CD4-positive, alpha-beta T cell treated with Interleukin-4 for 1 hour (primary cell): Measurements from ENCODE around the gene ADARB1.

Experiments
- DNase-seq, 2 donors: peaks; one replicate each; pipeline ENCODE4 v3.0.0-alpha.2; 2020 to 2022

The ADARB1 gene

GRCh38 chr21:45097827-45098387, 23.5 kb downstream of the ADARB1 start:
- no peak for DNase-seq

- DNase-seq, result no peak
These were observed 24.5 kb downstream of the ADARB1 start for GRCh38 chr21:45098867-45099266.

DNA sequence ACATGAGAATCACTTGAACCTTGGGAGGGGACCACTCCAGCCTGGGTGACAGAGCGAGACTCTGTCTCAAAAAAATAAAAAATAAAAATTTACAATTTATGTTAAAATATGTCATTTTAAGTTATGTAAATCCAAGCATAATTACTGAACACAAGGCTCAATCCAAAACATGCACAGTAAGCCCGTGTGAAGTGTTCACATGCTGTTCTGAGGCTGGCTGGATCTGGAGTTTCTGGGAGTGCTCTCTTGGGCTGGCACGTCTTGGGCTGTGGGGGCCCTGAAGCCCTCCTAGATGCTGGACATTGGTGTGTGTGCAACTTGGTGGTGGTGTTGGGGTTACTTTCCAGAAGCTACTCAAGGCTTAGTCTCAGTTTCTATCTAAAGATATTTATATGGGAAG, 25.2 kb downstream of the ADARB1 start:
- no peak for DNase-seq

DNA sequence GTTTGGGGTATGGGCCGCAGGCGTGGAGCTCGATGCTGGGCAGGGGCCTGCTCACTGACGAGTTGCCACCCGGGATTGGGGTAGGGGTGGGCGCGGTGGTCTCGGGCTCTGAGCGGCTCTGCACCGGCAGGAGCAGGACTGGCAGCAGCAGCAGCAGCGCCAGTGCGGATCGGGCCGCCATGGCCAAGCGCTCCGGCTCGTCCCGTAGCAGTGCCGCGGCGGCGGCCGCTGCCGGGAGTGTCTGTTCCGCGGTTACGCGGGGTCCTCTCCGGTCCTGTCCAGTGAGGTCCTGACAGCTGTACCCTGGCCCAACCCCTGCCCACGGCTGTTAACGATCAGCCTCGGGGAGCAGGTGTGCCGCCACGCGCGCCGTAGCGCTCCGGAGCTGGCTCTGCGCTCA, 26.5 kb downstream of the ADARB1 start:
- no peak for DNase-seq

GRCh38 chr21:45102391-45102932, 28.1 kb downstream of the ADARB1 start:
- no peak for DNase-seq

DNA sequence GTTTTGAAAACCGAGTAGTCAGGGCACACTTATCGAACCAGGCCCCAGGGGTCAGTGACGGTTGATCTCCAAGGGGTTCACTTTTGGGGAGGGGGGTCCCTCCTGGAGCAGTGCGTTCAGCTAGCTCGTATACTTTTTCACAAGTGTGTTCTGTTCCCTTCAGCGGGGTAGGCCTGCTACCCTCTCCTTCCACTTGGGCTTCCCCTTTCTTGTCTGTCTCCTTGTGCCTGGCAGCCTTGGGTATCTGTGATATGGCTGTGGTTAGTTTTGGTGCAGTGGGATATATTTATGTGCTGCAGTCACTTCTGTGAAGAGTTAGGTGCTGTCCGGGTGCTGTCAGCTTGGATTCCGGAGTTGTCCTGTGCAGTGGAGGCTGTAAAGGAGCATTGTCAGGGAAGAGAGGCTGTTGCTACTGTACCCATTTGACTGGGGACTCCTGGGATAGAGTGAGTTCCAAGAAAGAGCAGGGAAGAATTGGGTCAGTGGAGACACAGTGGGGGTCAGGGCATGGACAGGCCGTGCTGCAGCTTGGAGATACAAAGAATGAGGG, 29.7 kb downstream of the ADARB1 start:
- DNase-seq, result no peak

DNA sequence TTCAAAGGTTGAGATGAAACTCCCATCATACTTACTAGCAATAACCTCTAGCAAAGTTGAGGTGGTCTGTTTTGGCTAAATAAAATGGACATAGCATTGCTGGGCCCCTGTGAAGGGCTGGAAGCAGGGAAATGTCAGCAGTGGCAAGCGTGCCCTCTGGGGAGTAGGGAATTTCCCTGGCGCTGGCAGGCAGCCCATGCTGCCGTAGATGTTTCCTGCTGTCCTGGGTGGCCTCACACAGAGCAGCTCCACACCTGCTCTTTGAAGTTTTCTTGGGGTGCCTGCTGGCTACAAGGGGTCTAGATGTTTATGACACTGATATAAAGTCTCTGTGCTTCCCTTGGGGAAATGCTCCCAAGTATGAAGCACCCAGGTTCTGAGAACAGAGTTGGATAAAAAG, 30.2 kb downstream of the ADARB1 start:
- peak in 1 of 2 donors; percentile 45 for DNase-seq

DNA sequence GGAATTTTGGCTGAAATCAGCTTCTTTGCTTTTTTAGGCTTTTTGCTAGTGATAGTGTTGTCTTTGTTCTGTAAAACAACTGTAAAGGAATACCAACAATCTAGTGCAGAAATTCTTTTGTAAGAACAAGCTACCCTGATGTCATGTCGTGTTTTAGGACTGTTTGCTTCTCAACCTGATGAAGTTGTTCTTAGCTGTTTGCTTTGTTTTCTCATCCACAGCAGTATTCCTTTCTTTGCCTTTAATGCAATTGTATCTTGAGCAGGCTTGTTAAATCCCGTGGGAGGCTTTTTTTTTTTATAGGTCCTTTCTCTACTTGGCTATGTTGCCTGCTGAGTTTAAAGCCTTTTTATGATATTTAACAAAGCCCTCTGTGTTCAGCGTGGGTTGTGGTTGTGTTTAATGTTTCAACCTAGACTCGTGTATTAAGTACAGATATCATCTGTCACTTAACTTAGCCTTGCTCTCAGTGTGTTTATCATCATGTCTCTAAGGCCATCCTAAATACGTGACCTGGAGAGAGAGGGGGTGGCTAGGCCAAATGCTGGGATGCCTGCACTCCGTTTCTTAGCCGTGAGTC, 31.6 kb downstream of the ADARB1 start:
- DNase-seq, result no peak

- DNase-seq, result no peak
These were observed 33.8 kb downstream of the ADARB1 start for GRCh38 chr21:45108034-45108790.

GRCh38 chr21:45108808-45109781, 34.7 kb downstream of the ADARB1 start:
- DNase-seq, result peak in 1 of 2 donors; percentile 31

- DNase-seq, result peak; percentile 29 to 72
These were observed 35.6 kb downstream of the ADARB1 start for GRCh38 chr21:45109831-45110492.

- no peak for DNase-seq
These were observed 36.7 kb downstream of the ADARB1 start for GRCh38 chr21:45110873-45111624.

DNA sequence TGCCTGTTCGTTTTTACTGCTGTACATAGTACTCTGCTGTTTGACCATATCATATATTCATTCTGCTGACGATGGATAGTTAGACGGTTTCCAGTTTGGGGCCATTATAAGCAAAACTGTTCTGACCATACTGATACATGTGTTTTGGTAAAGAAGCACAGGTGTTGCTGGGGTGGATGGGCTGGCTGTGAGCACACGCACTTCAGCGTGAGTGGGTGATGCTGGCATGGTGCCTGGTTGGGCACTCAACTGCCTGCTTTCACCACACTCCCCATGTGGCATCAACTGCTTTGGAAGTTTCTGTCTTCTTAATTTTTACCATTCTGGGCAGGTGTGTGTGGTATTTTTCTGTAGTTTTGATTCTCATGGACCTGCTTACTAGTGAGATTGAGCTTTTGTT, 37.3 kb downstream of the ADARB1 start:
- no peak for DNase-seq

- no peak for DNase-seq
These were observed 38.0 kb downstream of the ADARB1 start for GRCh38 chr21:45112371-45112770.

DNA sequence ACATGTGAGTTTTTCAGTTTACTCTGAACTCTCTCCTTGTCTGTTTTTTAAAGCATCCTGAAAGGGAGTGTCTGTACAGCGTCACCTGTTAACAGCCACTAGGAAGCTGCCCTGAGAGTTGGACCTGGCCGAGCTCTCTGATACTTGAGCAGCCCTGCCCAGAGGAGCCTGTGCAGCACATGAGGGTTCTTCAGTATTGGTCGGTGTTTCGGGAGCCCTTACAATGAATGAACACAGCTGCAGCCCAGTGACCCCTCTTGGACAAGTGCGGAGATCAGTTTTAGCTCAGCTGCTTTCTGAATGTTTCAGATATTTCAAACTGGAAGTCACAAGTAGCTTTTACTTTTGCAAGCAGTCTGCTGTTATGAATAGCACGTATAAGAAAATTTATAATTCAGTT, 39.2 kb downstream of the ADARB1 start:
- DNase-seq, result no peak

DNA sequence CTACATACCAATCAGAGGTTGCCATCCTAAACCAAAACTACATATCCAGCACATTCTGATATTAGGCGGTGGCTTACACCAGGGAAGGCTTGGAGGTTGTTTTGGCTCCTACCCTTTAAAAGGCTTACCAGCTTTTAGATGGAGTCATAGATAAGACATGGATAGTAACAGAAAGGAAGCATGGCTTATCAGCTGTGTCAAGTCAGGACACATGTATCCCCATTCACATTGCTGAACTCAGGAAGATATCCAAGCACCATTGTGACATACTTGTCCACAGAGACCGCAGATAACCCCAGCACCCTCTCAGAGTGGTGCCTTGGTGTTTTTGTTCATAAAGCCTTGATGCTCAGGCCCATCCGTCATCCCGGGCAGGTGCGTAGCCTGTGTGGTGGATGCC, 39.7 kb downstream of the ADARB1 start:
- no peak for DNase-seq

GRCh38 chr21:45114475-45114874, 40.1 kb downstream of the ADARB1 start:
- DNase-seq, result no peak

- DNase-seq, result no peak
These were observed 40.8 kb downstream of the ADARB1 start for GRCh38 chr21:45115141-45115540.

DNA sequence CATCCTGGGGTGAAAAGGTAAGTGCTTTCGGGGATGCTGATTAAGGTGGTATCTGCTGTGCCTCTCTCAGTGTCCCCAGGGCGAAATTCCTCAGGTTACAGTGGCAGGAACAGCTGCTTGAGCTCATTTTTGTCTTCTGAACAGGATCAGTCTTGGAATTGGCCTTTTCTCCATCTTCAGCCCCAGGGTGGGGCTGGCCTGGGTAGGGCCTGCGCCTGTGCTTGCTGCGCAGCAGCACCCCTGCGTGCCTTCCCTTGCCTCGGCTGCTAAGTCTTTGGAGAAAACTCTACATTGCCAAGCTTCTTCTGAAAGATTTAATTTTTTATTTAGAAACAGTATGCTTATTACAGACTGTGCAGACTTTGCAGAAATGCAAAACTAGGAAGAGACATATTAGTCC, 41.7 kb downstream of the ADARB1 start:
- no peak for DNase-seq

DNA sequence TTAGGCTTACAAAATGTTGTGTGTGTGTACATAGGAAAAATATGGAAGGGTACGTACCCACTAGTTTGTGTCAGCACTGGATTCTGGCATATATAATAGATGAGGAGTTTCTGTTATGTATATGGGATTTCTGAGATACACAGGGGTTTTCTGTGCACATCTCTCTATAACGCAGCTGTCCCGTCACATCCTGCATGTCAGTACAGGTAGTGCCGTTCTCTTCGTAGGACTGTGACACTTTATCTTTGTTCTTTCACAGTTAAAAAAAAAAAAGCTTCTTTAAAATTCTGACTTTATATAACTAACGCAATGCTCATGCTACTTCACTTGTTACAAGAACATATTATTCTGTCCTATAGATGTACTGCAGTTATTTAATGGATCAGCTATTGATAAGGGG, 42.9 kb downstream of the ADARB1 start:
- no peak for DNase-seq

GRCh38 chr21:45118099-45118498, 43.7 kb downstream of the ADARB1 start:
- DNase-seq, result no peak
